Smooth muscle cell (in vitro differentiated cells): ENCODE measurements around the gene IL10RB. TPM values are rescaled to one million over a fixed set of nuclear protein-coding genes. Genes with fewer than 3 reads are reported as not detected.
A peak's percentile ranks its signal among the peaks of the same experiment; 100 is the strongest.
"Not testable (repeated sequence)": the region's sequence is repeated elsewhere in the genome, so short reads cannot be mapped to it uniquely, and the experiment has no call there.

Experiments used
- DNase-seq: peaks from one replicate; lab custom pipeline; 2025; ENCODE audit not compliant: unreplicated experiment; lab: John Stamatoyannopoulos, UW
- H2AFZ ChIP-seq: fragments of 200-600 bp; sonication (generic); 2 replicates; pipeline ENCODE4 v1.6.0; 2016; ENCODE audit warnings: antibody characterized with exemption, low read depth, mild to moderate bottlenecking
- H3F3A ChIP-seq: fragments of 200-600 bp; sonication (generic); 2 replicates; pipeline ENCODE4 v1.6.0; 2017; ENCODE audit warnings: antibody characterized with exemption, low read depth
- H3K27ac ChIP-seq: fragments of 200-600 bp; sonication (generic); 2 replicates; pipeline ENCODE4 v1.5.1; 2016; ENCODE audit warnings: low read depth, mild to moderate bottlenecking
- H3K27me3 ChIP-seq: fragments of 200-600 bp; sonication (generic); 2 replicates; pipeline ENCODE4 v1.6.1; 2016; ENCODE audit warnings: low read depth, mild to moderate bottlenecking
- H3K36me3 ChIP-seq: fragments of 200-600 bp; sonication (generic); 2 replicates; pipeline ENCODE4 v1.5.1; 2016; ENCODE audit warnings: low read depth
- H3K4me1 ChIP-seq: fragments of 200-600 bp; sonication (generic); 2 replicates; pipeline ENCODE4 v1.5.1; 2016; ENCODE audit warnings: low read depth
- H3K4me2 ChIP-seq: fragments of 200-600 bp; sonication (generic); 2 replicates; pipeline ENCODE4 v1.6.0; 2016; ENCODE audit warnings: mild to moderate bottlenecking
- H3K4me3 ChIP-seq: fragments of 200-600 bp; sonication (generic); 2 replicates; pipeline ENCODE4 v1.5.1; 2016; ENCODE audit warnings: mild to moderate bottlenecking
- H3K79me2 ChIP-seq: fragments of 200-600 bp; sonication (generic); 2 replicates; pipeline ENCODE4 v1.6.0; 2016; ENCODE audit warnings: low read depth, mild to moderate bottlenecking
- H3K9ac ChIP-seq: fragments of 200-600 bp; sonication (generic); 2 replicates; pipeline ENCODE4 v1.6.0; 2016; ENCODE audit warnings: low read depth
- H3K9me3 ChIP-seq: fragments of 200-600 bp; sonication (generic); replicated peaks from 2 replicates; pipeline ENCODE4 v1.5.1; 2016; ENCODE audit warnings: low read depth
- H4K20me1 ChIP-seq: fragments of 200-600 bp; sonication (generic); 2 replicates; pipeline ENCODE4 v1.6.0; 2016; ENCODE audit warnings: low read depth
- CTCF ChIP-seq: fragments of 200-600 bp; sonication (generic); IDR thresholded peaks from 2 replicates; pipeline ENCODE4 v1.5.1; 2017; ENCODE audit warnings: borderline replicate concordance, mild to moderate bottlenecking, antibody characterized with exemption; ENCODE audit not compliant: insufficient read depth, poor library complexity, severe bottlenecking
- WGBS: methylation state at CpG from one replicate; pipeline ENCODE4 v1.1.7; 2016; ENCODE audit warnings: low lambda C conversion rate; 5-methylcytosine and 5-hydroxymethylcytosine counted together
- polyA plus RNA-seq: library from polyadenylated mRNA; unstranded; fragments of >200 nt; fragmentation: Nextera tagmentation; extraction: Ambion mirVana; gene quantifications from 2 replicates; pipeline ENCODE4 v1.2.1, GENCODE V29; 2016
- total RNA-seq: library from RNA; depleted of rRNA; stranded (reverse); fragments of >200 nt; gene quantifications from 2 replicates; pipeline ENCODE4 v1.2.3, GENCODE V29; 2014

IL10RB gene
- total RNA-seq: 33.4 and 34.4 TPM in 2 replicates
- 35.2 and 40.2 TPM in 2 replicates for polyA plus RNA-seq

DNA sequence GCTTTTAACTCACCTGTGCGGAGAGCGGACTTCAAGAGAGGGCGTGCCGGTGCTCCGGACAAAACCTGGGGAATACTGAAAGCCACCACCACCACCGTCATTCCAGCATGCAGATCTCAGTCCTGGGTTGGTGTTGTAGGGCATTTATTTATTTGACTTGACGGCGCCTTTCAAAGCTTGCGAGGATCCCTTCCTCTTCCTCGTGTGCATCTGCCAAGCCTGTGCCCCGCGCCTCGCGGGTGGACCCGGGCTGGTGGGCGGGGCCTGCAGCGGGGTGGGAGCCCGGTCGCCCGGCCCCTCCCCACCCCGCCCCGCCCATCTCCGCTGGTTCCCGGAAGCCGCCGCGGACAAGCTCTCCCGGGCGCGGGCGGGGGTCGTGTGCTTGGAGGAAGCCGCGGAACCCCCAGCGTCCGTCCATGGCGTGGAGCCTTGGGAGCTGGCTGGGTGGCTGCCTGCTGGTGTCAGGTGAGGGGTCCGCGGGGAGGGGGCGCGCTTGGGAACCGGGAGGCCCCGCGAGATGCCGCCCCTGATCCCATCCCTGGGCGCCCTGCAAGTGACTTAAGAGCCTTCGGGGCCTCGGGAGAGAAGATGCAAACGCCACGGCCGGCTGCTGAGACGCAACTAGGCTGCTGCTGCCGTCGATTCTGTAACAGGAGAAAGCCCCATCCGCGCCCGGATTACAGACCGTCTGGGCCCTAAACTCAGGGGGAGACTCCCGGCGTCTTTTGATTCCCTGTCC, at the start of gene IL10RB:
Gene IL10RB (plus strand): TSS at position 318 of the 739 bp plus-strand sequence. CDS start 99 bp downstream, at position 417.
- H3F3A ChIP-seq: no peaks in the 10 kb centered on the region
- H4K20me1 ChIP-seq: peaks cover 14% of the 10 kb centered on the region
- H2AFZ ChIP-seq: peak within 1 kb of the TSS; percentile 67
- TF ChIP-seq CTCF: no peak
- peak within 1 kb of the TSS; percentile 94 for H3K4me2 ChIP-seq
- 2% methylated on average over 51 of the region's 60 CpGs for WGBS
- H3K9ac ChIP-seq: peak within 1 kb of the TSS; percentile 58
- peaks cover 7% of the 10 kb centered on the region for H3K4me1 ChIP-seq
- DNase-seq: peak; percentile 65
- H3K79me2 ChIP-seq: peaks cover 12% of the 10 kb centered on the region
- H3K27ac ChIP-seq: no peak within 1 kb of the TSS
- no peaks in the 10 kb centered on the region for H3K9me3 ChIP-seq
- H3K36me3 ChIP-seq: no peaks in the 10 kb centered on the region
- H3K4me3 ChIP-seq: peak within 1 kb of the TSS; percentile 82
- H3K27me3 ChIP-seq: no peaks in the 10 kb centered on the region

DNA sequence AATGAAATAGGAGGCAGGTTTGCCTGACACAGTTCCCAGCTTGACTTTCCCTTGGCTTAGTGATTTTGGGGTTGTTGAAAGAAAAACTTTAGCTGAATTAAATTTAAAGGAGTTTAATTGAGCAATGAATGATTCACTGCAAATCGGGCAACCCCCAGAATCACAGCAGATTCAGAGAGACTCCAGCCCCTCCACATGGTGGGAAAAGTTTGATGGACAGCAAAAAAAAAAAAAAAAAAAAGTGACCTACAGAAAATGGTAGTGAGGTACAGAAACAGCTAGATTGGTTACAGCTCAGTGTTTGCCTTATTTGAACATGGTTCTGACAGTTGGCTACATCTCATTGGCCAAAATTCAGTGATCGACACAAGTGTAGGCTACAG, 49.0 kb upstream of the IL10RB start:
- no peak overlapping the region for H3K4me2 ChIP-seq
- DNase-seq: no peak
- WGBS: 87% methylated on average over 2 of the region's 2 CpGs

DNA sequence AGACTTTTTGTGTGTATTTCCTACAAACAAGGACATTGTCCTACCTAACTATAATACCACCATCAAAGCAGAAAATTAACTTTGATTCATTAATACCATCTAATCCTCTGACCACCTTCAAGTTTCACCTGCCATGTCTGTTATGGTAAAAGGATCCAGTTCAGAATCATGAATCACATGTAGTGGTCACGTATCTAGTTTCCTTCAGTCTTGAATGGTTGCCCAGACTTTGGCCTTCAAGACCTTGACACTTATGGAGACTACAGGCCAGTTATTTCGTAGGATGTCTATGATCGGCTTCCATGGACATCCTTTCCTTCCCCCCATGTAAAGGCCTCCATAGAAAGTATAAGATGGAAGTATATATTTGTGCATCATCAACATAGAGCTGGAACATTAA, 46.9 kb upstream of the IL10RB start:
- 96% methylated on average over 3 of the region's 3 CpGs for WGBS
- Histone ChIP-seq H3K27me3 (no peaks in the 10 kb centered on the region), H3K36me3 (no peaks in the 10 kb centered on the region), H3F3A (no peaks in the 10 kb centered on the region), H4K20me1 (no peaks in the 10 kb centered on the region), H3K9ac (no peak overlapping the region), H3K4me3 (no peak overlapping the region), H3K4me1 (no peaks in the 10 kb centered on the region), H3K27ac (no peak overlapping the region), H3K79me2 (no peaks in the 10 kb centered on the region), H3K4me2 (no peak overlapping the region), H2AFZ (no peak overlapping the region), H3K9me3 (no peaks in the 10 kb centered on the region)
- no peak for DNase-seq
- no peak for TF ChIP-seq CTCF

More for the DNA sequence above, 49.0 kb upstream of the IL10RB start:
- Histone ChIP-seq H2AFZ (no peak overlapping the region), H3K9me3 (no peaks in the 10 kb centered on the region), H3K4me1 (no peaks in the 10 kb centered on the region), H3K36me3 (no peaks in the 10 kb centered on the region), H4K20me1 (no peaks in the 10 kb centered on the region), H3K4me3 (no peak overlapping the region), H3K79me2 (no peaks in the 10 kb centered on the region), H3K27ac (no peak overlapping the region), H3K27me3 (no peaks in the 10 kb centered on the region), H3K9ac (no peak overlapping the region), H3F3A (peaks cover 11% of the 10 kb centered on the region)
- TF ChIP-seq CTCF: no peak

DNA sequence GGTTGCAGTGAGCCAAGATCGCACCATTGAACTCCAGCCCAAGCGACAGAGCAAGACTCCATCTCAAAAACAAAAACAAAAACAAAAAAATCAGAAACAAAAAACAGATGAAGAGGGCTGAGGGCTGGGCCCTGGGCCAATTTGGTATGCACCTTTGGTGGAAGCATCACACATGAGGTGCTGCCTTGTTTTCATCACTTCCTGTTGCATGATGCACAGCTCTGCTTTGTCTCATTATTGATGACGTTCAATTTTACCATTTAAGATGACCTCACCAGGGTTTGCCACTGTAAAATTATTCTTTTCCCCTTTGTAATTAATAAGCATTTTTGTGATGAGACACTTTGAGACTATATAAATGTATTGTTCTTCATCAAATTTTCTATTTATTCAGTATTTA, 46.2 kb upstream of the IL10RB start:
- Histone ChIP-seq H3K4me2 (no peak overlapping the region), H3F3A (no peaks in the 10 kb centered on the region), H3K9ac (no peak overlapping the region), H3K36me3 (no peaks in the 10 kb centered on the region), H3K79me2 (no peaks in the 10 kb centered on the region), H3K27me3 (no peaks in the 10 kb centered on the region), H4K20me1 (no peaks in the 10 kb centered on the region), H3K4me3 (no peak overlapping the region), H3K27ac (no peak overlapping the region), H3K9me3 (no peaks in the 10 kb centered on the region), H2AFZ (no peak overlapping the region), H3K4me1 (no peaks in the 10 kb centered on the region)
- no peak for TF ChIP-seq CTCF
- no peak for DNase-seq
- 97% methylated on average over 3 of the region's 3 CpGs for WGBS

DNA sequence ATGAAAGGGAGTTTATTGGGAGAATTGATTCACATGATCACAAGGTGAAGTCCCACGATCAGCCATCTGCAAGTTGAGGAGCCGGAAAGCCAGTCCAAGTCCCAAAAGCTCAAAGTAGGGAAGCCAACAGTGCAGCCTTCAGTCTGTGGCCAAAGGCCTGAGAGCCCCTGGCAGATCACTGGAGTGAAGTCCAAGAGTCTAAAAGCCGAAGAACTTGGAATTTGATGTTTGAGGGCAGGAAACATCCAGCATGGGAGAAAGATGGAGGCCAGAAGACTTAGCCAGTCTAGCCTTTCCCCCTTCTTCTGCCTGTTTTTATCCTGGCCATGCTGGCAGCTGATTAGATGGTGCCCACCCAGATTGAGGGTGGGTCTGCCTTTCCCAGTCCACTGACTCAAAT, 40.8 kb upstream of the IL10RB start:
- not testable (repeated sequence) for DNase-seq, H3K4me3 ChIP-seq, H4K20me1 ChIP-seq, H3K27ac ChIP-seq, H3K27me3 ChIP-seq, H3K79me2 ChIP-seq, H3K36me3 ChIP-seq, H3F3A ChIP-seq, H3K9ac ChIP-seq, H3K4me1 ChIP-seq, H2AFZ ChIP-seq, H3K9me3 ChIP-seq, H3K4me2 ChIP-seq
- WGBS: 97% methylated on average over 3 of the region's 3 CpGs
